VCaP (cell line): ENCODE data around the gene RIN3.

ENCODE experiments used
- H3K27ac ChIP-seq: fragments of 450-650 bp; 2 replicates; pipeline ENCODE4 v1.5.1; 2017
- TF ChIP-seq, protein P1 (sequence below): fragments of 450-650 bp; conservative IDR thresholded peaks from 2 replicates; pipeline ENCODE4 v1.5.1; 2017; ENCODE audit warnings: mild to moderate bottlenecking, moderate library complexity

The RIN3 gene

GRCh38 chr14:92729634-92730358 is 216.2 kb downstream of the RIN3 start:
- TF ChIP-seq, protein P1, sequence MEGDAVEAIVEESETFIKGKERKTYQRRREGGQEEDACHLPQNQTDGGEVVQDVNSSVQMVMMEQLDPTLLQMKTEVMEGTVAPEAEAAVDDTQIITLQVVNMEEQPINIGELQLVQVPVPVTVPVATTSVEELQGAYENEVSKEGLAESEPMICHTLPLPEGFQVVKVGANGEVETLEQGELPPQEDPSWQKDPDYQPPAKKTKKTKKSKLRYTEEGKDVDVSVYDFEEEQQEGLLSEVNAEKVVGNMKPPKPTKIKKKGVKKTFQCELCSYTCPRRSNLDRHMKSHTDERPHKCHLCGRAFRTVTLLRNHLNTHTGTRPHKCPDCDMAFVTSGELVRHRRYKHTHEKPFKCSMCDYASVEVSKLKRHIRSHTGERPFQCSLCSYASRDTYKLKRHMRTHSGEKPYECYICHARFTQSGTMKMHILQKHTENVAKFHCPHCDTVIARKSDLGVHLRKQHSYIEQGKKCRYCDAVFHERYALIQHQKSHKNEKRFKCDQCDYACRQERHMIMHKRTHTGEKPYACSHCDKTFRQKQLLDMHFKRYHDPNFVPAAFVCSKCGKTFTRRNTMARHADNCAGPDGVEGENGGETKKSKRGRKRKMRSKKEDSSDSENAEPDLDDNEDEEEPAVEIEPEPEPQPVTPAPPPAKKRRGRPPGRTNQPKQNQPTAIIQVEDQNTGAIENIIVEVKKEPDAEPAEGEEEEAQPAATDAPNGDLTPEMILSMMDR = no peak
- H3K27ac ChIP-seq = no peak overlapping the region

DNA sequence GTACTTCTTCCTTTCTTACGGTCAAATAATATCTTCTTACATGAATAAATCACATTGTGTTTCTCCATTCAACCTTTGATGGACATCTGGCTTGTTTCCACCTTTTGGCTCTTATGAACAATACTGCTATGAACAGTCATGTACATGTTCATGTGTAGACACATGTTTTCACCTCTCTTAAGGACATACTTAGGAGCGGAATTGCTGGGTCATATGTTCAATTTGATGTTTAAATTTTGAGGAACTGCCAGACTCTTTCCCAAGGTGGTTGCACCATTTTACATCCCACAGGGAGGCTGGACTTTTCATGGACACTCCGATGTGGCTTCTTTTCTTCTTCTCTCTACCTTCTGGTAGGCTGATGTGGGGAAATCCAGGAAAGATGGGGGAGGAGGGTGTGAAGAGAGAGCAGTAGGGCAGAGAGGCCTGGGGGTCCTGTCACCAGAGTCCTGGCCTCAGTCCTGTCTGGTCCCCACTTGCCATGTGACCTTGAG is 218.1 kb downstream of the RIN3 start:
- no peak overlapping the region for H3K27ac ChIP-seq

DNA sequence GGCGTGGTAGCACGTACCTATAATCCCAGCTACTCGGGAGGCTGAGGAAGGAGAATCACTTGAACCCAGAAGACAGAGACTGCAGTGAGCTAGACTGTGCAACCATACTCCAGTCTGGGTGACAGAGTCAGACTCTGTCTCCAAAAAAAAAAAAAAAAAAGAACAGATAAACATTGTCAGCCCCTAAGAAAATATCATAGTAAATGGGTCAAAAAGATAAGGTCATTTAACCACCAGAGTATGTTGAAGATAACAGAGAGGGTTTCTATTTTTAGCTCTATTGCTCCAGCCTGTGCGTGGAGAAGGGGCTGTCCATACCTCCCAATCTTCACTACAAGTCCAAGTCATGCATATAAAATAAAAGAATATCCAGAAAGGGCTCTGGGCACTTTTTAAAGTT is 219.4 kb downstream of the RIN3 start:
- TF ChIP-seq, protein P1 = no peak
- no peak overlapping the region for H3K27ac ChIP-seq

More for the DNA sequence above, 218.1 kb downstream of the RIN3 start:
- TF ChIP-seq, protein P1 = no peak

DNA sequence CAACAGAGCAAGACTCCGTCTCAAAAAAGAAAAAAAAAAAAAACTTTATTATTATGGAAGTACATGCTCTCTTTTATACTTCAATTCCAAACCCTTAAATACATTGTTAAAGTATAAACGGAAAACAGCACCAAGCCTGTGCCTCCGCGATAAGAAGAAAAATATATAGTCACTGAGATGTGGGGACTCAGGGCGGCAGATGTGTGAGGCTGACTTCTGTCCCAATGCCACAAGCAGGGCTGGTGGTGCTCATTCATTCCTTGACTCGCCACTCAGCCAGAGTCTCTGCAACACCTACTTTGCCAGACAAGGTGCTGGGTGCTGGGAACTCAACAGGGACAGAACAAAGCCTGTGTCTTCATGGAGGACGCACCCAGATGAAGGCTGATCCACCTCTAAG is 221.0 kb downstream of the RIN3 start:
- no peak overlapping the region for H3K27ac ChIP-seq
- TF ChIP-seq, protein P1 = no peak

DNA sequence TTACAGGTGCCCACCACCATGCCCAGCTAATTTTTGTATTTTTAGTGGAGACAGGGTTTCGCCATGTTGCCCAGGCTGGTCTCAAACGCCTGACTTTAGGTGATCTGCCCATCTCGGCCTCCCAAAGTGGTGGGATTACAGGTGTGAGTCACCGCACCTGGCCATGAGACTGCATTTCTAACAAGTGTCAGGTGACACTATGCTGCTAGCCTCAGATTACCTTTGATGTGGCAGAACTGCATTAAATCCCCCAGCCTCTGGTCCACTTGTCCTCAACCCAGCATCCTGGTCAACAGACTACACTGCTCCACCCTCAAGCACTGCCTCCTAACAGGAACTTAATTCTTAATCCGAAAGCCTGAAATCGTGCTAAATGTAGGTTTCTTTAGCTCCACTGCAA is 221.8 kb downstream of the RIN3 start:
- H3K27ac ChIP-seq = no peak overlapping the region
- TF ChIP-seq, protein P1 = no peak

DNA sequence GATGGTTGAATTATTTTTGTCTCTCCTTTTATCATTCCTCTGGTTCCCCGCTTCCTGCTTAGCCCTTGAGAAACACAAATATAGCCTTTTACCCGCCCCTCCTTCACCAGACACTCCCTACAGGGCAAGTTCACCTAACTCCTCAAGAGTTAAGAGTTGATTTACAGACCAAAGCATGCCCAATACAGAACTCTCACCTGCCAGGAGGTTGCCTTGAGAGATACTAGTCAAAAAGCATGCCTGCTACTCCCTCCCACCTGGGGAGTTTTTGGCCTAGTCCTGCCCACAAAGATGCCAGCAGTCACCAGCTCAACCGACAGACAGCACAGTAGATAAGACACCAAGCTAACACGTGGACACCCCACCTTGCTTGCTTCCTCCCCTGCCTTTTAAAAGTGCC is 223.6 kb downstream of the RIN3 start:
- H3K27ac ChIP-seq = no peak overlapping the region
- TF ChIP-seq, protein P1 = no peak

- H3K27ac ChIP-seq = no peak overlapping the region
- TF ChIP-seq, protein P1 = no peak
These were observed 224.1 kb downstream of the RIN3 start for GRCh38 chr14:92737619-92738188.
